C1 segment of cervical spinal cord (tissue), 14 donors: ENCODE results near the gene CDA.

Experiments used
- DNase-seq, 14 donors: peaks; one replicate each; lab custom pipeline; 2025; lab: John Stamatoyannopoulos, UW

CDA gene

DNA sequence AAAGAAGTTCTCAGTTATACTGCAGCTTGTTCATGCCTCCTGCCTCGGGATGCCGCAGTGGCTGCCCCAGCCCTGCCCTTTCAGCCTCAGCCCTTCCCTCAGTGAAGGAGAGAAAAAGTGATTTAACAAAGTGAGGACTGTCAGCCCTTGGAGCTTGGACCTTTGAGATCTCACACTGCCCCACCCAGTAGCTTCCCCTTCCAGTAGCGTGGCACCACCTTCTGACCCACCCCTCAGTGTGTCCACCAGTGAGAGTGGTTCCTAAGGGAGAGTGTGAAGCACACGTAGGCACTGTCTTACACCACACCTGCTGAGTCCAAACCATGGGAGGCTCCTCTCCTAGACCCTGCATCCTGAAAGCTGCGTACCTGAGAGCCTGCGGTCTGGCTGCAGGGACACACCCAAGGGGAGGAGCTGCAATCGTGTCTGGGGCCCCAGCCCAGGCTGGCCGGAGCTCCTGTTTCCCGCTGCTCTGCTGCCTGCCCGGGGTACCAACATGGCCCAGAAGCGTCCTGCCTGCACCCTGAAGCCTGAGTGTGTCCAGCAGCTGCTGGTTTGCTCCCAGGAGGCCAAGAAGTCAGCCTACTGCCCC, at the start of gene CDA:
Gene CDA (plus strand): TSS at position 464 of the 592 bp plus-strand sequence. CDS start 33 bp downstream, at position 497.
- DNase-seq: no peak

DNA sequence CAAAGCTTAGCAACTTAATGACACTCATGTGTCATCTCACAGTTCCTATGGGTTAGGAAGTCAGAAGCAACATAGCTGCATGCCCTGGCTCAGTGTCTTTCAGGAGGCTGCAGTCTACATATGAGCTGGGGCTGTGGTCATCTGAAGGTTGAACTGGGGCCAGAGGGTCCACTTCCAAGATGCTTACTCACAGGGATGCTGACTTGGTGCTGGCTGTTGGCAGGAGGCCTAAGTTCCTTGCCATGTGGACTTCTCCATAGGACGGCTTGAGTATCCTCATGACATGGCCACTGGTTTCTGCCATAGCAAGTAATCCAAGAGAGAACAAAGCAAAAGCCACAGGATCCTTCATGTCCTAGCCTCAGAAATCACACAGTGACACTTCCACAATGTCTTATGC, 48.6 kb upstream of the CDA start:
- no peak for DNase-seq

DNA sequence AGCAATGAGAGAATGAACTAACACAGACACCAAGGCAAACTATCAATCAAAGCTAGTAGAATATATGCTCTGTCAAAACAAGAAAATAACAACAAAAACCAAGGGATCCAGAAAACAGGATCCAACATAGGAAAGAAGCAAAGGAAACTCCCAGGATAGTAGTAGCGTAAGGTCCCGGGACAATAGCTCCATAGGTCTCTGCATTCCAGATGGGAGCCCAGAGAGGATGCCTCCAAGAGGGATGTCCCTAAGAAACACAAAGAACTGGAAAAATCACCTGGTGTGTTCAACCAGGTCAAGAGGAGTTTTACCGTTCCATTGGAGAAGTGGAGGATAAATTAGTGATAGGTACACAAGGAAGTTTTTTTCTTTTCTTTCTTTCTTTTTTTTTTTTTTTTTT, 42.3 kb upstream of the CDA start:
- DNase-seq: no peak

DNA sequence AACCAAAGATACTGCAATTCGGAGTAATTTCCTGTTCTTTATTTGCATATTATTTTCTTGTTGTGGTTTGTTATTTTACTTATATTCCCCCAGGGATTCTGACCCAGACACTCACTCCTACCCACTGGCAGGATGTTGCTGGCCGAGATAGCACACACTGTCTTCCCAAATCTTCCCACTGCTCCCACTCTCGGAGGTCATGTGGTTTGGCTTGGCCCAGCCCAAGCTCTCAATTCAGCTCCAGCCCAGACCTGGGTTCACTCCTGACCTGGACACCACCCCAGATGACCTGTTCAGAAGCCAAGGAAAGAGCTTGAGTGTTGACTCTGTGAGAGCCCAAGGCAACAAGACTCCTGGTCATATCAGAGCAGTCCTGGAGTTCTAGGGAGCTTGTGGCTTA, 37.7 kb upstream of the CDA start:
- DNase-seq: no peak

DNA sequence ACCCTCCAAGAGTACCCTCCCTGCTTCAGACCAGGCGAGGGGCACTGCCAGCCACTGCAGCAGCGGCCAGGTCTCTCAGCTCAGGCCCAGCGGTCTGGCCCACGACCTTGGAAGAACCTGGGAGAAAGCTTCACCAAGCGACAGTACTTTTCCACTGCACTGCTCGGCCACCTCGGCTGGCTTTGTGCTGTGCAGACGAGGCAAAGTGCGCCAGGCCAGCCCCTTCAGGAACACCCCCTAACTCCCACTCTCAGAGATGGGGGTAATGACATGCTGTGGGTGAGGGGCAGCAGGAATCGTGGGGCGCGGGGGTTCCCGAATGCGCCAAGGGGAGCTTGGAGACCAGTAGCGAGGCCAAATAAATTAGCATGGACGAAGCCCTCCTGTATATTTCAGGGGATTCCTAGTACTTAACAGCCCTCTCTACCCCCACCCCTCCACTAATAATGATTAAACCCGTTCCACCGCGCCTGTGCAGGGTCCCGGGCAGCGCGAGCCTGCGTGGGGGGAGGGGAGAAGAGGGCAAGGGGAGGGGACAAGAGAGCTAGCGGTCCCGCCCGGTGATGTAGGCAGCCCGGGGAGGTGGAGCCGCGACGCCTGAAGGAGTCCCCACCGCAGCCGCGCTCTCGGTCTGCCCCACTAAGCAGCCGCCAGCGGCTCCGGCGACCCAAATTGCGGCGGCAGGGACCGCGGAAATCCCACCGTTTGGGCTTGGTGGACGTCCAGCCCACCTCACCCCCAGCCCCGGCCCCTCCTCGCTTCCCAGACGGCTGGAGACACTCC, 36.8 kb upstream of the CDA start, which contains the start of gene FAM43B:
Gene FAM43B (plus strand): TSS at position 629 of the 783 bp plus-strand sequence. CDS start 401 bp downstream, outside the sequence.
- peak in 11 of 14 donors; percentile 14 to 87 (median 56) for DNase-seq

DNA sequence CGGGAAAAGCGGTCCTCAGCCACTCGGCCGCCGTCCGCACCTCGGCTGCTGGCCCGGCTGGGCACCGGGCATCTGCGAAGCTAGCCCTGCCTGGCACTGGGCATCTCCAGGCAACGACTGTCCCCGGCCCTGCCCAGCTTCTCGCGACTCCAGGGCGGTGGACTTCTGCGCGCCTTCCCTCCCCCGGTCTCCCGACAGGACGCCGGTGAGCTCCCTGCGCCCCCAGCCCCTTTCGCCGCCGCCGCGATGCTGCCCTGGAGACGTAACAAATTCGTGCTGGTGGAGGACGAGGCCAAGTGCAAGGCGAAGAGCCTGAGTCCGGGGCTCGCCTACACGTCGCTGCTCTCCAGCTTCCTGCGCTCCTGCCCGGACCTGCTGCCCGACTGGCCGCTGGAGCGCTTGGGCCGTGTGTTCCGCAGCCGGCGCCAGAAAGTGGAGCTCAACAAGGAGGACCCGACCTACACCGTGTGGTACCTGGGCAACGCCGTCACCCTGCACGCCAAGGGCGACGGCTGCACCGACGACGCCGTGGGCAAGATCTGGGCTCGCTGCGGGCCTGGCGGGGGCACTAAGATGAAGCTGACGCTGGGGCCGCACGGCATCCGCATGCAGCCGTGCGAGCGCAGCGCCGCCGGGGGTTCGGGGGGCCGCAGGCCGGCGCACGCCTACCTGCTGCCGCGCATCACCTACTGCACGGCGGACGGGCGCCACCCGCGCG, 36.0 kb upstream of the CDA start:
- DNase-seq: peak in 3 of 14 donors; percentile 25 to 59 (median 52)

DNA sequence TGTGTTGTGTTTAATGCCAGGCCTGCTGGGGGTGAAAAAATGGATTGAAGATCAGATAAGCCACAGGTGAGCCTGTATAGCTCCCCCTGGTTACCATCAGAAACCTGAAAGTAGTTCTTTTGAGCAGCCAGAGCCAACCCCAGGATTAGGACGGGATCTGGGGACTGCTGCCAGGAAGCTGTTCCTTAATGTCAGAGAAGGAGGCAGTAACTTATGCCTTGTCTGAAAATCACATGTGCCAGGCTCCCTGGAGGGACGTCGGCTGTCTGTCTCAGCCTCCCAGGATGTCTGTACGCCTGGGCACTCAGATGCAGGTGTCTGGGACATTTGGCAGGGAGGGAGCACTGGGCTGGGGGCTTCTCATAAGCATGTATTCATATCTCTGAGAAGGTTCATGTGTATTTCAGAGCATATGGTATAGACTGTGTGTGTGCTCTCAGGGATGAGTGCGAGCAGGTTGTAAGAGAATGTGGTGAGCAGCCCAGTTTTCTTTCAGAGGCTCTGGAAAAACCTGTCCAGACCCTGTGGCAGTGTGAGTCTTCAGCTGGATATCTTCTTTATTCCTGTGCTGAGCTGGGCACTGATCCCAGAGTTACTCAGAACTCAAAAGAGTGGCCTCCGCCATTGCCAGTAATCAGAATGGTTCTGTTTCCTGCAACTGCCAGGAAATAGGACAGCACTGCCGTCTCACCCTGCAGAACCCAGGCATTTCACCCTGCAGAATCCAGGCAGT, 33.7 kb upstream of the CDA start:
- DNase-seq: peak in 8 of 14 donors; percentile 3 to 67 (median 15)

DNA sequence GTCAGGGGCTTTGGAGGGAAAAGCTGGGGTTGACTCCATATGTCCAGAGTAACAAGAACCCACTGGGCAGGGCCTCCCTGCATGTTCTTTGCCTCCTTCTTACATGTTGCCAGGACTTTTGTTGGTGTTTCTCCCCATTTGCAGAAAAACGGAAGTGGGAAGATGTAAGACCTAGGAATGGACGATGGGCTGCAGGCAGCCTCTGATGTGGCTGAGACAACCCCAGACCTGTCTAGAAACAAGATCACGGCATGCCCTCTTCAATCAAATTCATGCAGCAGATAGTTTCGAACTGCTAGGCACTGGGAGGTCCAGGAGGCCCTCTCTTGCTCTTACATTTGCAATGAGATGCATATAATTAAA, 33.2 kb upstream of the CDA start:
- DNase-seq: no peak

DNA sequence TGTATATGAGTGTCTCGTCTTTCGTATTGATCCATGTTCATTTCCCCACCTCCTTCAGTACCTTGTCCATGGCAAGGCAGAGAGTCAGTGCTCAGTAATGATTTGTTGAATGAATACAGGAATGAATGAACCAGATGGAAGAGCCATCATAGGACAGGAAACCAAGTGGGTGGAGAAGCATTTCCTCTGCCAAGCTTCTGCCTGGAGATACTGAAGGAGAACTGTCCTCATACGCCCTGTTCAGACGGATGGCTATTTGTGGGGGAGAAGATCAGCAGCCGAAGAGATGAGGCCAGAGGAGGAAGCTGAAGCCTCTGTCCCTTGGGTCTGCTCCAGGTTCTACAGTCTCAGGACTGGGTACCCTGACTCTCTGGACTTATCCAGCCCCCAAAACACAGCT, 30.7 kb upstream of the CDA start:
- DNase-seq: no peak

DNA sequence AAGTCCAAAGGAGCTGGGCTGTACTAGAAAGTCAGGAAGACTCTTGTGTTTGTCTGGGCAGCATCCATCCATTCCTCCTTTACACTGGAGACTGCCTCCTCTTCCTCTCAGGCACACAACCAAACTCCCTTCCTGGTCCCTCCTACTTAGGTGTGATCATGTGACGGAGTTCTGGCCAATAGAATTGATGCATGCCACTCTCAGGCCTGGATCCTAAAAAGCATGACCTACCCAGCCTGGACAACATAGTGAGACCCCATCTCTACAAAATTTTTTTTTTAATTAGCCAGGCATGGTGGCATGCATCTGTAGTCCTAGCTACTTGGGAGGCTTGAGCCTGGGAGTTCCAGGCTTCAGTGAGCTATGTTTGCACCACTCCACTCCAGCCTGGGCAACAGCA, 27.9 kb upstream of the CDA start:
- no peak for DNase-seq

DNA sequence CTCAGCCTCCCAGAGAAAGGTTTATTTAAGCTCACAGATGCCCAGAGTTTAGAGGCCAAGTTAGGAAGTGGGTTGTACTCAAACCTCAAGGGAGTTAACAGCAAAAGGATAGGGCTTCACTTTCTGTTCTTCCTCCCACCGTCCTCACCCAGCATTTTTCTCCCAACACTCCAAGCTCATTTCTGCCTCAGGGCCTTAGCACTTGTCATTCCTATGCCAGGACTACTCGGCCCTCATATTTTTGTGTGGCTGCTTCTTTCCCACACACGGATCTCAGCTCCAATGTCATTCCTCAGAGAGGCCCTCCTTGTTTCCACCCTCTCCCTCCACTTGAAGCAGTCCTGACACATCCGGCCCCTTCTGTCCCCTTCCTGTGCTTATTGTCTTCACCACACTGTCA, 23.7 kb upstream of the CDA start:
- no peak for DNase-seq

DNA sequence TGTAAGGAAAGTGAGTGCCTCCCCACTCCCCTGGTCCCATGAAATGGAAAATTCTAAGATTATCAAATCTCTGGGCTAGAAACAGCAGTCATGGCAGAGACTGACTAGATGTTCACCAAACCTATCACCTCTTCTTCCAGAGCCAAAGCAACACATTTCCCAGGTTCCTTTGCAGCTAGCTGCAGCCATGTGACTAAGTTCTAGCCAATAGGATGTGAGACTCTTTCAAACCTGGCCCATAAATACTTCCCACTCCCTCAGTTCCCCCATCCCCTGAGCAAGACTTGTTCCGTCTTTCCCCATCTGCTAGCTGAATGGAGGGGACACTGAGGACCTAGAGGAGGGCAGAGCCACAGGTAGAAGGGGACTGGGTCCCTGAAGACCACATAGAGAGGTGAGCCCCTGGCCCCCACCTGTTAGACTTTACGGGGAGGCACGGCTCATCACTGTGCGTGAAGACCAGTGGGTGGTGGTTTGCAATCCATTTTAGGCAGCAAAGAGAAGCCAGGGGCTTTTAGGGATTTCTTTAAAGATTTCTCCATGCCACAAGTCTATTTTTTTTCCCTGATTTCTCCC, 19.3 kb upstream of the CDA start:
- DNase-seq: no peak

DNA sequence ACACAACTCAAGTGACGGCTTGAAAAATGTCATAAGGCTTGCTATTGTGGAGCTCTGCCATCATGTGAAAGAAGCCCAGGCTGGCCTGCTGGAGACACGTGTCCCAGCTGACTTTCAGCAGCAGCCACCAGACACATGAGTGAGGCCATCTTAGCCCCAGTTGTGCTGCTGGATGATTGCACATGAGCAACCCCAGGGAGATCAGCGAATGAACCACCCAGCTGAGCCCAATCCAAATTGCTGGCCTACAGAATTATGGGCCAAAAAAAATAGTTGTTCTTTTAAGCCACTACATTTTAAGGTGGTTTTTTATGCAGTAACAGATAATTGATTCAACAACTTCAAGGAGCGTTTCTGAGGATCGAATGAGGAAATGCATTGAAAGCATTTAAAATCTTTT, 17.5 kb upstream of the CDA start:
- no peak for DNase-seq

DNA sequence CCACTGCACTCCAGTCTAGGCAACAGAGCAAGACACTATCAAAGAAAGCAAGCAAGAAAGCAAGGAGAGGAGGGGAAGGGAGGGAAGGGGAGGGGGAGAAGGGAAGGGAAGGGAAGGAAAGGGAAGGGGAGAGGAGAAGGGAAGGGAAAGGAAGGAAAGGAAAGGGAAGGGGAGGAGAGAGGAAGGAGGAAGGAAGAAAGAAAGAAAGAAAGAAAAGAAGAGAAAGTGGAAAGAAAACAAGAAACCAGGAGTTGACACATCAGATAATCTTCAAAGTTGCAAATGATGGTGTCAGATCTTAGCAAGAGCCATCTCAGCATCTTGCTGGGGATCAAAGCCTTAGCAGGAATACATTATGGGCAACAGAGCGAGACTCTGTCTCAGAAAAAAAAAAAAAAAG, 14.9 kb upstream of the CDA start:
- DNase-seq: no peak

DNA sequence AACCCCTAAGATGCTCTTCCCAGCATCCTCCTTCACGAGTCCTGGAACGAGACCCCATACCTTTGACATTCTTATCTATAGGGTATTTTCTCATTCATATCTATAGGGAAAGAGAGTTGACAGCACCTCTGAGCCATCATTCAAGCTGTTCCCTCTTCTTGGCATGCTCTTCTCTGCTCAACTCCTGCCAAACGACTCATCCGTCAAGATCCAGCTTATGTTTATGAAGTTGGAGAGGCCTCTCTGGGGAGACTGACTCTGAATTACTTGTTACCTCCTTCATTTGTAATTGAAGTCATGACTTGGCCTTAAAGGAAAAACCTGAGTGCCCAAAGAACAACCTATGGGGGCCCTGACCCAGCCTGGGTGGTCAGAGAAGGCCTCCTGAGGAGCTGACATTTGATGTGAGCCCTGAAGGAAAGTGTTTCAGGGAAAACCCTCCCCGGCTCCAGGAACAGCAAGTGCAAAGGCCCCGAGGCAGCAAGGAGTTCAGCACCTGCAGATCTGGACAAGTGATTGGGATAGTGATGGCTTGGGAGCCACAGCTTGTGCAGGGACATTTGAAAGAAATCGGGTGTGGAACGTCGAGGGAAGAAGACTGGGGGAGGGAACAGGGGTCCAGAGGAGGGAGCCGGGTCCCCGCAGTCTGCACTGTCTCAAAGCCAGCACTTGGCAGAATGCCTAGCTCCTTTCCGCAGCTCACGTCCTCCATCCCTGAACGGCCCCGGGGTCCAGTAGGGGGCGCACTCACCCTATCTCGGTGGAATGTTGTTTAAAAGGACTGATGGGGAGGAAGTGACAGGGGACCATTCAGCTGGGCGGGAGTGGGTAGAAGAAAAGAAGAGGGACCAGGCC, 14.0 kb upstream of the CDA start:
- DNase-seq: peak in 7 of 14 donors; percentile 1 to 35 (median 18)

DNA sequence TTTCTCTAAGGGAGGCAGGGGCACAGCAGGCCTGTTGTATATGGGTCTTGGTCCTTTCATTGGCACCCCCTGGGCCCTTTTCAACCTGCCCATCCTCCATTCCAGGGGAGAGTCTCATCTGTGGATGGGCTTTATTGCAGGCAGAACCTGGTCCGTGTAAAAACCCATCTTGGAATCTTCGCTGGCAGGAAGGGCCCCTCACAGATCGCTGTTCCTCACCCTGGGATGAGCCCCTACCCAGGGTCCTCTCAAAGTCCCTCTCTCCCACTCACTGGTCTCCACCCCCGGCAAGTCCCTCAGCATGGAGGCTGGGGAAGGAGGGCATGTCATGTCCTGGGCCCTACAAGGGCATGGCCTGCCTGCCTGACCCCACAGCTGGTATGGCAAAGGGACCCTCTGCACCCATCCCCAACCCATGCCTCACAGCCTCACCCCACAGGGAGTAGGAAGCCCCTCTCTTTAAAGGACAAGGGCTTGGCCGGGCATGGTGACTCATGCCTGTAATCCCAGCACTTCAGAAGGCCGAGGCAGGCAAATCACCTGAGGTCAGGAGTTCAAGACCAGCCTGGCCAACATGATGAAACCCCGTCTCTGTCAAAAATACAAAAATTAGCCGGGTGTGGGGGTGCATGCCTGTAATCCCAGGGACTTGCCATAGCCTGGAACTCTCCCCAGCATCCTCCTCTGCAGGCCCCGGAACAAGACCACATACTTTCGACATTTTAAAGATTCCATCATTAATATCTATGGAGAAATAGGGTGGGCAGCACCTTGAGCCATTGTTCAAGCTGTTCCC, 13.2 kb upstream of the CDA start:
- DNase-seq: no peak

DNA sequence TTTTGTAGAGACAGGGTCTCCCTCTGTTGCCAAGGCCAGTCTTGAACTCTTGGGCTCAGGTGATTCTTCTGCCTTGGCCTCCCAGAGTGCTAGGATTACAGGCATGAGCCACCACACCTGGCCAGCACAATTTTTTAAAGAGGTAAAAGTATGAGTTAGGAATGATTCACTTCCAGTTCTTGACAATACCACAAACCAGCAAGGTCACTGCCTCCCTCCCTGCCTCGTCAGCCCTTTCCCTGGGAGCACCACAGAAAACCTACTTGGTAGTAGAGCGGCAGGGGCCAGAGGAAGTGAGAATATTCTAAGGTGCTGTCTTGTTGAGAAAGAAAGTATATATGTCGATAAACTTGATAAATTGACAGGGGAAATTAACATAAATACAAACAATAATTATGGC, 10.8 kb upstream of the CDA start:
- DNase-seq: no peak

DNA sequence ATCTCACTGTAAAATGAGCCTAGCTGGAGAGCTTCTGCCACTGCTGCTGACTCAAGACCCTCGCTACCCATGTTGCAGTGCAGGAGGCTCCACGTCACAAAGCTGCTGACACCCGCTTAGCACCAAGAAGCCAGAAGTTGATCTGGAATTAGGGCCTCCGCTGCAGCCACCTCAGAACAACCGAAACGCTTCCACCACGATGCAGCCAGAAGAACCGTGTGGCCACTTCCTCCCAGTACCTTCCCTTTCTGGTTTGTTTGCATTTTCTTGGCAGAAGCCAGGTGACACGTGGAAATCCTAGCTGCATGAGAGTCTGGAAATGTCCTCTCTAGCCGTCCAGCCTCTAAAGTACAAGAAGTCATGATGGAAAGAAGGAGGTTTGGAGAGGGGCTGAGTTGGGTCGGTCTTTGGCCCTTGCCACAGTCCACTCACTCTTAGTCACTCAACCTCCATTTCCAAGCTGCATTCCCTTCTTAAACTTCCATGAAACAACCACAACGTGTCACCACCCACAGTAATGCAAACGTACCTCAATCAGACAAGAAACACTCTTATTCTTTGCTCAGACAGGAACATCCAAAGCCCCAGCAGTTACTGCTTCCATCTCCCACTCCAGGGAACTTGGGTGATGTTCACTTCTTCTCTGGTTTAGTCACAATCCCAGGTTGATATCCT, 10.0 kb upstream of the CDA start:
- no peak for DNase-seq

DNA sequence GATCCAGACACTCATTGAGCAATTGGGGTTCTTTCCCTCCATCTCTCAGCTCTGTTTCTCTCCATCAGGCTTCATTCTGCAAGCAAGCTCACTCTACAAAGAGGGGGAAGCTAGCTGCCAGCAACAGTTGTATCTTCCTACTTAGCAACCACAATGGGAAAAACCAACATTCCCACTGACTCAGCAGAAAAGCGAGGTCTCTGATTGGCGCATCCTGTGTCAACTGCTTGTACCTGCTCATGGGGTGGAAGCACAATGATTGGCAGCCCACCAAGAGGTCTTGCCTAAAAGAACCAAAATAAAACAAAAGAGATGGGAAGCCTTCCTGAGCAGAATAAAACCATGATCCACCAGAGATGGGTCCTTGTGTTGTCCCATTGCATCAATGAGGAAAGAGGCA, 4.0 kb upstream of the CDA start:
- no peak for DNase-seq
